ENCODE data around the gene LAT.
"Not testable (repeated sequence)": the region's sequence is repeated elsewhere in the genome, so short reads cannot be mapped to it uniquely, and the experiment has no call there.

The LAT gene

GRCh38 chr16:28992496-28992895 is 7.6 kb downstream of the LAT start:
- no peak for TF ChIP-seq CTCF (conservative IDR thresholded peaks at IDR 0.05; ENCODE audit: low read length)
- DNase-seq (ENCODE audit: low read depth) = no peak
- H3K4me3 ChIP-seq (ENCODE audit: low read length) = no peak overlapping the region

- no peak for DNase-seq (ENCODE audit: low read depth)
- no peak for TF ChIP-seq CTCF (conservative IDR thresholded peaks at IDR 0.05; ENCODE audit: low read length)
- no peak overlapping the region for H3K4me3 ChIP-seq (ENCODE audit: low read length)
Observed at GRCh38 chr16:28998837-28999236, 14.0 kb downstream of the LAT start.

GRCh38 chr16:28999577-28999976 is 14.7 kb downstream of the LAT start:
- no peak for DNase-seq (ENCODE audit: low read depth)
- TF ChIP-seq CTCF (conservative IDR thresholded peaks at IDR 0.05; ENCODE audit: low read length) = no peak
- no peak overlapping the region for H3K4me3 ChIP-seq (ENCODE audit: low read length)

GRCh38 chr16:29000019-29000418 is 15.2 kb downstream of the LAT start:
- no peak overlapping the region for H3K4me3 ChIP-seq (ENCODE audit: low read length)
- no peak for DNase-seq (ENCODE audit: low read depth)
- TF ChIP-seq CTCF (conservative IDR thresholded peaks at IDR 0.05; ENCODE audit: low read length) = no peak

GRCh38 chr16:29004496-29005139 is 19.8 kb downstream of the LAT start:
- not testable (repeated sequence) for H3K4me3 ChIP-seq (ENCODE audit: low read length)
- peak; percentile 25 for DNase-seq (ENCODE audit: low read depth)

- peak; percentile 80 for DNase-seq (ENCODE audit: low read depth)
- no peak overlapping the region for H3K4me3 ChIP-seq (ENCODE audit: low read length)
- no peak for TF ChIP-seq CTCF (conservative IDR thresholded peaks at IDR 0.05; ENCODE audit: low read length)
Observed at GRCh38 chr16:29007730-29008593, 23.1 kb downstream of the LAT start.

- DNase-seq (ENCODE audit: low read depth) = no peak
- no peak overlapping the region for H3K4me3 ChIP-seq (ENCODE audit: low read length)
- TF ChIP-seq CTCF (conservative IDR thresholded peaks at IDR 0.05; ENCODE audit: low read length) = no peak
Observed at GRCh38 chr16:29009050-29009837, 24.4 kb downstream of the LAT start.
